ENCODE results near the gene NAXD.

GRCh38 chr13:110642291-110642981, 27.1 kb downstream of the NAXD start:
- TF ChIP-seq POLR2AphosphoS5 (IDR thresholded peaks at IDR 0.05; ENCODE audit: borderline replicate concordance, low read depth, low read length), result no peak
- no peak for TF ChIP-seq EZH2 (IDR thresholded peaks at IDR 0.05)

Data from SK-N-MC (cell line).